Tibial nerve (tissue), 4 donors: ENCODE measurements around the gene STX11.

Source experiments
- EP300 ChIP-seq, 2 donors: sonication (generic); formaldehyde crosslinking; IDR thresholded peaks; one replicate each; pipeline ENCODE4 v1.6.1; 2017; ENCODE audit warnings: antibody characterized with exemption in 2 of 2, mild to moderate bottlenecking in 1 of 2
- POLR2A ChIP-seq, 2 donors: fragments of 450-650 bp; IDR thresholded peaks; one replicate each; pipeline ENCODE4 v1.6.1; 2017; ENCODE audit warnings: antibody characterized with exemption in 2 of 2, mild to moderate bottlenecking in 2 of 2, moderate library complexity in 2 of 2
- TF ChIP-seq, protein P1 (sequence below), 5 experiments: fragments of 200-600 bp in 3 of 5; fragments of 450-650 bp in 2 of 5; sonication (generic) in 3 of 5; IDR thresholded peaks; one replicate each; pipeline ENCODE4 v1.5.1; 2016 to 2019; ENCODE audit warnings: antibody characterized with exemption in 5 of 5, mild to moderate bottlenecking in 3 of 5, moderate library complexity in 2 of 5

DNA sequence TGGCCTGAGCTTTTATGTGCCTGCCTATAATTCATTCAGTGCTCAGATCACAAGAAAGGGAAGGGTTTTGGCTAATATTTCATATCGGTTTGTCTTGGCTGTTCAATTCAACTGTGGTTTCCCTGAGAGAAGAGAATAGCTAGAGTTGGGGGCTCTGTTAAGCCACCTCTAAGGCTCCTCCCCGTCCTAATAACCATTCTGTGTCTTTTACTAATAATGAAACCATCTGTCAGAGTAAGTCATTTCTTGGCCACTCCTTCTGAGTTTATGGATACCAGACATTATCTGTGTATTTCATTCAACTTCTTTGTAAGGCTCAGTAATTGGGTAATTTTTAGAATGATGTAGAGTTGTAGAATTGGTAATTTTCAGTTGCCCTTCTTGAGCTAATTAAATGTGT lies 5.2 kb downstream of the STX11 start:
- TF ChIP-seq, protein P1, sequence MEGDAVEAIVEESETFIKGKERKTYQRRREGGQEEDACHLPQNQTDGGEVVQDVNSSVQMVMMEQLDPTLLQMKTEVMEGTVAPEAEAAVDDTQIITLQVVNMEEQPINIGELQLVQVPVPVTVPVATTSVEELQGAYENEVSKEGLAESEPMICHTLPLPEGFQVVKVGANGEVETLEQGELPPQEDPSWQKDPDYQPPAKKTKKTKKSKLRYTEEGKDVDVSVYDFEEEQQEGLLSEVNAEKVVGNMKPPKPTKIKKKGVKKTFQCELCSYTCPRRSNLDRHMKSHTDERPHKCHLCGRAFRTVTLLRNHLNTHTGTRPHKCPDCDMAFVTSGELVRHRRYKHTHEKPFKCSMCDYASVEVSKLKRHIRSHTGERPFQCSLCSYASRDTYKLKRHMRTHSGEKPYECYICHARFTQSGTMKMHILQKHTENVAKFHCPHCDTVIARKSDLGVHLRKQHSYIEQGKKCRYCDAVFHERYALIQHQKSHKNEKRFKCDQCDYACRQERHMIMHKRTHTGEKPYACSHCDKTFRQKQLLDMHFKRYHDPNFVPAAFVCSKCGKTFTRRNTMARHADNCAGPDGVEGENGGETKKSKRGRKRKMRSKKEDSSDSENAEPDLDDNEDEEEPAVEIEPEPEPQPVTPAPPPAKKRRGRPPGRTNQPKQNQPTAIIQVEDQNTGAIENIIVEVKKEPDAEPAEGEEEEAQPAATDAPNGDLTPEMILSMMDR (IDR thresholded peaks at IDR 0.05) = no peak
- TF ChIP-seq POLR2A (IDR thresholded peaks at IDR 0.05) = no peak
- no peak for TF ChIP-seq EP300 (IDR thresholded peaks at IDR 0.05)
